H1 (cell line): ENCODE data around the gene ETV7. TPM values are rescaled to one million over a fixed set of nuclear protein-coding genes. Genes with fewer than 3 reads are reported as not detected.

Experiments used
- CTCF ChIA-PET: fragments of 300-600 bp; sonication (Branson Sonifier 250); formaldehyde crosslinking; loops from one replicate; lab custom pipeline; 2021; ENCODE audit not compliant: partially characterized antibody; lab: Charles Lee
- POLR2A ChIA-PET: fragments of 300-600 bp; sonication (Branson Sonifier 250); formaldehyde crosslinking; loops from one replicate; lab custom pipeline; 2021; ENCODE audit warnings: inconsistent platforms; ENCODE audit not compliant: partially characterized antibody; lab: Charles Lee
- DNase-seq, 2 experiments: peaks; one replicate each; pipeline versions ENCODE4 v3.0.0 to v3.0.0-alpha.2; 2010 to 2022; ENCODE audit warnings: low spot score in 2 of 2, low read depth in 1 of 2, mixed read lengths in 1 of 2
- FAIRE-seq: peaks from 2 replicates; lab custom pipeline; 2011; peaks lifted over from hg19 to GRCh38; lab: Jason Lieb, UNC
- H2AFZ ChIP-seq: 2 replicates; pipeline ENCODE4 v1.8.1; 2012; ENCODE audit warnings: low read length, inconsistent platforms
- H2AK5ac ChIP-seq: 2 replicates; pipeline ENCODE4 v1.6.1; 2013; ENCODE audit warnings: low read depth, low read length
- H2BK120ac ChIP-seq: replicated peaks from 2 replicates; pipeline ENCODE3; 2013; ENCODE audit warnings: low read depth, low read length, inconsistent platforms
- H2BK12ac ChIP-seq: 2 replicates; pipeline ENCODE4 v1.6.1; 2013; ENCODE audit warnings: low read depth, low read length
- H2BK15ac ChIP-seq: 2 replicates; pipeline ENCODE4 v1.6.1; 2013; ENCODE audit warnings: low read length
- H2BK20ac ChIP-seq: 2 replicates; pipeline ENCODE4 v1.6.1; 2013; ENCODE audit warnings: low read length
- H2BK5ac ChIP-seq: 2 replicates; pipeline ENCODE4 v1.6.1; 2013; ENCODE audit warnings: low read depth, low read length
- H3K14ac ChIP-seq: 2 replicates; pipeline ENCODE4 v1.6.1; 2013; ENCODE audit warnings: inconsistent platforms; ENCODE audit not compliant: insufficient read length
- H3K18ac ChIP-seq: 2 replicates; pipeline ENCODE4 v1.6.1; 2013; ENCODE audit warnings: low read length; ENCODE audit errors: extremely low read depth
- H3K23ac ChIP-seq: 2 replicates; pipeline ENCODE4 v1.6.1; 2013; ENCODE audit warnings: inconsistent platforms; ENCODE audit not compliant: insufficient read length
- H3K23me2 ChIP-seq: 2 replicates; pipeline ENCODE4 v1.6.1; 2013; ENCODE audit warnings: low read depth, low read length
- H3K27ac ChIP-seq: 2 replicates; pipeline ENCODE4 v1.6.1; 2011; ENCODE audit warnings: low read depth, low read length, inconsistent platforms
- H3K27me3 ChIP-seq, 4 experiments: replicated peaks in 1 of 4; 1 replicate in 1 of 4; 2 replicates in 3 of 4; pipeline versions ENCODE4 v1.6.1 to v1.8.1; 2011 to 2013; ENCODE audit warnings: low read length in 3 of 4, mild to moderate bottlenecking in 3 of 4, inconsistent platforms in 2 of 4, mixed read lengths in 2 of 4, moderate library complexity in 1 of 4; ENCODE audit not compliant: control insufficient read depth in 3 of 4, insufficient read depth in 3 of 4; ENCODE audit errors: extremely low read depth in 1 of 4
- H3K36me3 ChIP-seq, 4 experiments: 2 replicates each; pipeline versions ENCODE4 v1.6.1 to v1.8.1; 2011 to 2013; ENCODE audit warnings: mild to moderate bottlenecking in 4 of 4, low read length in 3 of 4, moderate library complexity in 2 of 4, control low read depth in 1 of 4, inconsistent platforms in 1 of 4; ENCODE audit not compliant: insufficient read depth in 4 of 4, control insufficient read depth in 2 of 4
- H3K4ac ChIP-seq: replicated peaks from 2 replicates; pipeline ENCODE3; 2013; ENCODE audit warnings: low read length, low read depth, mixed read lengths, inconsistent platforms; ENCODE audit not compliant: insufficient read length
- H3K4me1 ChIP-seq, 4 experiments: replicated peaks in 1 of 4; 1 replicate in 1 of 4; 2 replicates in 3 of 4; pipeline versions ENCODE4 v1.6.1 to v1.8.1; 2011 to 2013; ENCODE audit warnings: low read length in 3 of 4, inconsistent platforms in 2 of 4, mixed read lengths in 1 of 4; ENCODE audit not compliant: insufficient read depth in 4 of 4, control insufficient read depth in 3 of 4
- H3K4me2 ChIP-seq, 2 experiments: 2 replicates each; pipeline versions ENCODE4 v1.6.1 to v1.8.1; 2011 to 2013; ENCODE audit warnings: low read depth in 2 of 2, low read length in 2 of 2, control low read depth in 1 of 2, inconsistent platforms in 1 of 2, mild to moderate bottlenecking in 1 of 2; ENCODE audit not compliant: insufficient read depth in 1 of 2
- H3K4me3 ChIP-seq, 4 experiments: fragments of 200-600, 300-600 bp in 1 of 4; sonication (generic), shearing (Covaris generic), sonication (Bioruptor Twin) in 1 of 4; 2 replicates each; pipeline versions ENCODE4 v1.5.1 to v1.8.1; 2011 to 2016; ENCODE audit warnings: low read length in 4 of 4, low read depth in 3 of 4, control low read depth in 2 of 4, inconsistent platforms in 2 of 4, mild to moderate bottlenecking in 2 of 4, mixed read lengths in 1 of 4, moderate library complexity in 1 of 4; ENCODE audit not compliant: insufficient read depth in 2 of 4; ENCODE audit errors: extremely low read depth in 1 of 4
- H3K56ac ChIP-seq: replicated peaks from 2 replicates; pipeline ENCODE3; 2013; ENCODE audit warnings: low read depth, mild to moderate bottlenecking, mixed read lengths, low read length, inconsistent platforms; ENCODE audit not compliant: insufficient read length
- H3K79me1 ChIP-seq: 2 replicates; pipeline ENCODE4 v1.6.1; 2013; ENCODE audit warnings: low read depth, low read length, control low read depth
- H3K79me2 ChIP-seq, 2 experiments: 2 replicates each; pipeline versions ENCODE4 v1.6.1 to v1.8.1; 2012 to 2013; ENCODE audit warnings: low read length in 2 of 2, mild to moderate bottlenecking in 2 of 2, inconsistent platforms in 1 of 2; ENCODE audit not compliant: insufficient read depth in 2 of 2, control insufficient read depth in 1 of 2
- H3K9ac ChIP-seq, 4 experiments: replicated peaks in 1 of 4; 1 replicate in 1 of 4; 2 replicates in 3 of 4; pipeline versions ENCODE4 v1.6.1 to v1.8.1; 2011 to 2013; ENCODE audit warnings: low read depth in 3 of 4, low read length in 3 of 4, control low read depth in 2 of 4, mild to moderate bottlenecking in 2 of 4, moderate library complexity in 2 of 4, inconsistent platforms in 1 of 4; ENCODE audit errors: extremely low read depth in 1 of 4
- H3K9me3 ChIP-seq, 2 experiments: 2 replicates each; pipeline versions ENCODE4 v1.6.1 to v1.8.1; 2012 to 2013; ENCODE audit warnings: mild to moderate bottlenecking in 2 of 2, moderate library complexity in 2 of 2, control low read depth in 1 of 2, inconsistent platforms in 1 of 2, low read depth in 1 of 2, low read length in 1 of 2, mixed read lengths in 1 of 2; ENCODE audit not compliant: insufficient read depth in 2 of 2
- H4K20me1 ChIP-seq, 2 experiments: replicated peaks in 1 of 2; 2 replicates each; pipeline versions ENCODE3 to v1.8.1; 2011 to 2013; ENCODE audit warnings: inconsistent platforms in 2 of 2, low read length in 2 of 2, mild to moderate bottlenecking in 1 of 2; ENCODE audit not compliant: insufficient read depth in 2 of 2, control insufficient read depth in 1 of 2
- H4K5ac ChIP-seq: 2 replicates; pipeline ENCODE4 v1.6.1; 2013; ENCODE audit warnings: low read length, low read depth, mixed read lengths, inconsistent platforms; ENCODE audit not compliant: insufficient read length
- H4K8ac ChIP-seq: 2 replicates; pipeline ENCODE4 v1.8.0; 2013; ENCODE audit warnings: mild to moderate bottlenecking, moderate library complexity, low read length, inconsistent platforms; ENCODE audit not compliant: insufficient read depth; ENCODE audit errors: extremely low read depth
- H4K91ac ChIP-seq: replicated peaks from 2 replicates; pipeline ENCODE3; 2013; ENCODE audit warnings: low read length, mixed read lengths, inconsistent platforms; ENCODE audit not compliant: insufficient read length
- EGR1 ChIP-seq: IDR thresholded peaks from 2 replicates; pipeline ENCODE4 v1.6.1; 2011; ENCODE audit warnings: low read depth, low read length, borderline replicate concordance
- KDM4A ChIP-seq: IDR thresholded peaks from one replicate; pipeline ENCODE4 v1.7.1; 2012; ENCODE audit warnings: low read depth, mild to moderate bottlenecking, moderate library complexity, low read length, inconsistent platforms; ENCODE audit not compliant: severe bottlenecking
- WGBS, 2 experiments: shearing (Covaris generic) in 1 of 2; methylation state at CpG; one replicate each; pipeline versions ENCODE4 v1.1.6 to v1.1.7; 2013 to 2015; ENCODE audit warnings: low lambda C conversion rate in 2 of 2, mixed read lengths in 2 of 2, inconsistent platforms in 1 of 2, low coverage in 1 of 2, missing lambda C conversion rate in 1 of 2; ENCODE audit not compliant: insufficient replicate concordance in 2 of 2, insufficient coverage in 1 of 2, insufficient read length in 1 of 2; ENCODE audit errors: extremely low coverage in 1 of 2, missing lambda C conversion rate in 1 of 2; 5-methylcytosine and 5-hydroxymethylcytosine counted together
- polyA plus RNA-seq, 7 experiments: library from polyadenylated mRNA; depleted of rRNA in 3 of 7; stranded (reverse) in 5 of 7; unstranded in 2 of 7; fragments of >200 nt in 5 of 7; fragments of 200-250 nt in 2 of 7; gene quantifications; 1 replicate in 5 of 7; 2 replicates in 1 of 7; 4 replicates in 1 of 7; pipeline versions ENCODE4 v1.2.1 to v1.2.3, GENCODE V29; 2011 to 2013; ENCODE audit warnings: missing spikeins in 2 of 7, mixed read lengths in 2 of 7
- total RNA-seq: library from RNA; stranded (reverse); fragmentation: NEBNext Ultra II Directional; extraction: Animal tissue kit (Norgen Biotek cat#: 25700); gene quantifications from 2 replicates; pipeline ENCODE4 v1.2.1, GENCODE V29; 2021

Gene ETV7
- total and polyA plus RNA-seq, 2 of the 8 experiments (the other 6 are each of a cell fraction or from before 2014, with no cell fraction given): 0.54 to 2.4 TPM

- Histone ChIP-seq H2BK20ac (no peak overlapping the region), H3K79me1 (no peaks in the 10 kb centered on the region), H3K4ac (no peak overlapping the region), H4K5ac (no peak overlapping the region), H2BK15ac (no peak overlapping the region), H3K23me2 (no peaks in the 10 kb centered on the region), H3K23ac (no peak overlapping the region), H3K56ac (no peak overlapping the region), H3K79me2 (no peaks in the 10 kb centered on the region), H3K4me3 (no peak overlapping the region), H3K18ac (no peak overlapping the region; the same call in 1 of the 2 replicates), H3K4me2 (no peak overlapping the region; a peak in 1 of 4 replicates), H4K91ac (no peak overlapping the region), H3K27ac (no peak overlapping the region)
- DNase-seq (no peak), FAIRE-seq (no peak)
- TF ChIP-seq KDM4A (no peak), EGR1 (no peak)
- TF ChIP-seq, all 59 proteins: peak for 0
- H2AFZ ChIP-seq: peak overlapping the region; percentile 58; the same call in 1 of the 2 replicates
- peak overlapping the region; percentile 43; the same call in 1 of the 2 replicates for H2BK12ac ChIP-seq
- POLR2A ChIA-PET: no interaction called here
- H2BK120ac ChIP-seq: no peak overlapping the region
- no peak overlapping the region for H2AK5ac ChIP-seq
- H2BK5ac ChIP-seq: no peak overlapping the region
- peak overlapping the region; percentile 75; the same call in 1 of the 2 replicates for H4K8ac ChIP-seq
- H3K9ac ChIP-seq: no peak overlapping the region
- H3K9me3 ChIP-seq: no peaks in the 10 kb centered on the region
- no peaks in the 10 kb centered on the region for H3K36me3 ChIP-seq
- CTCF ChIA-PET: interaction anchor here (1.3 to 3.6 kb wide), 8 partner anchors 10 to 40 kb away, joined by 5 to 20 read pairs (median 8); no protein-coding TSS in a partner anchor
- H3K14ac ChIP-seq: no peak overlapping the region
- WGBS, 2 experiments: 87% methylated on average over 12 of the region's 14 CpGs; no CpG with 5 or more reads in 1 of the 2 experiments
- H3K4me1 ChIP-seq: peaks cover 0 to 15% (median 6%) of the 10 kb centered on the region in 4 experiments; a peak in 6 of 7 replicates
- H3K27me3 ChIP-seq: no peaks in the 10 kb centered on the region; a peak in 1 of 7 replicates
- peaks cover 0 to 2% of the 10 kb centered on the region in 2 experiments for H4K20me1 ChIP-seq
These were observed 57.1 kb downstream of the ETV7 start for GRCh38 chr6:36330366-36330765.
